NCI-H1417 (cell line): ENCODE results near the gene PLXNA1.

ENCODE experiments used
- DNase-seq, 3 experiments: peaks; one replicate each; lab custom pipeline; 2025; lab: John Stamatoyannopoulos, UW

PLXNA1 gene

GRCh38 chr3:126967386-126967785, 15.5 kb upstream of the PLXNA1 start:
- no peak for DNase-seq

DNA sequence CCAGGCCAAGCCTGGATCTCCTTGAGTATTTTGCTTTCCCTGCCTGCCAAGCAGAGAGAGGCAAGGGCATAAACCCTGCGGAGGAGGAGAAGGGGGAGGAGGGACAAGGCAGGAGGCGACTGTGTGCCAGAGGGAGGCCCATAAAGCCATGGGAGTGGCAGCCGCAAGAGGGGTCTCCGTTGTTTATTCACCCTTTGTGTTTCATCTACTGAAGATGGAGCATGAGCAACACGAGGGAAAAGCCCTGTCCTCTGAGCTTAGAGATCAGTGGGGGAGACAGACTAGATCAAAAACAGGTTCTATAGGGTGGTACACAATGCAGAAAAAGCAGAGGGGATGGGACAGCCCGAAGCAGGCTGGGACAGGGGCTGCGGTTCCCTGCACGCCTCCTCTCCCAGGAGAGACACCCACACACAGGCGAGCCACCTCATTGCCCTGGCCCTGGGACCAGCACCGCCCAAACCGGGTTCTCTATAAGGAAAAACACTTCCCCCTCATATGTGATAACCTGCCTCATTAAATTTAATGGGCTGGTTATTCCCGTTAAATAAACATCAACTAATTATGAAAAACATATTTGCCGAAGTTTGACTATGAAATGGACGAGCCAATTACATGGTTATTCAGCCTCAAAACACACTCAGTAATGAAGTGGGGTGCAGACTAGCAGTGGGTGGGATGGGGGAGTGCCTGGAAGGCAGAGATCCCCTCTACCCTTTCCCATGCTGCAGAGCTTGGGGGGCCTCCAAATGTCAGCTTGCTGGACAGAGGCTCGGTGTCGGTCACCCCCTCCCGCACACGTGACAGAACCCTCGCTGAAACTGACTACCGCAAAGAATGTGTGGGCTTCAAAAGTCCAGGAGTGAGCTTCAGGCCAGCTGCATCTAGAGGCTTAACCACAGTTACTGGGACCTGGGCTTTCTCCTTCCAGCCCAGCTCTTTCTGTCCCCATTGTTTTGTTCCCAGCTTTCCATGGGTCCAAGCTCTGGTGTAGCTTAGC, 14.2 kb upstream of the PLXNA1 start:
- peak in 1 of 3 experiments; percentile 11 for DNase-seq

GRCh38 chr3:126969586-126969985, 13.3 kb upstream of the PLXNA1 start:
- no peak for DNase-seq

- DNase-seq, result no peak
Measured at GRCh38 chr3:126970101-126970500, 12.8 kb upstream of the PLXNA1 start.

GRCh38 chr3:126970921-126971320, 12.0 kb upstream of the PLXNA1 start:
- no peak for DNase-seq

- no peak for DNase-seq
Measured at GRCh38 chr3:126971891-126972351, 11.0 kb upstream of the PLXNA1 start.

DNA sequence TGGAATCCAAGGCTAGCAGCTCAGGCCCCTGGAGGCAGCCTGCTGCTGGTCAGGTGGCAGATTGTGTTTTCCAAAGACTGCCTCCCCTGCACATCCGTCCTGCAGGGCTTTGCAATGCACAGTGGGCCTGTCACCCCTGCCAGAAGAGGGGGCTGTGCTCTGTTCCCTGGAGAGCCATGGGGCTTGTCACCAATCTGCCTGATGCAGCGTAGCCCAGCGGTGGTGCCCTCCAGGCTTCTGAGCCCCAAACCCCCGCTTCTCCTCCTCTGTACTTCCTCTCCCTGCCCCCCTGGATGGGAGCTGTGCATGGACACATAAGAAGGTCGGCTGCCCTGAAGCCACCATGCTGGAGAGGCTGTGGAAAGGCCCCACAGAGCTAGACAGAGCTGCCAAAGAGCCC, 10.0 kb upstream of the PLXNA1 start:
- no peak for DNase-seq

DNA sequence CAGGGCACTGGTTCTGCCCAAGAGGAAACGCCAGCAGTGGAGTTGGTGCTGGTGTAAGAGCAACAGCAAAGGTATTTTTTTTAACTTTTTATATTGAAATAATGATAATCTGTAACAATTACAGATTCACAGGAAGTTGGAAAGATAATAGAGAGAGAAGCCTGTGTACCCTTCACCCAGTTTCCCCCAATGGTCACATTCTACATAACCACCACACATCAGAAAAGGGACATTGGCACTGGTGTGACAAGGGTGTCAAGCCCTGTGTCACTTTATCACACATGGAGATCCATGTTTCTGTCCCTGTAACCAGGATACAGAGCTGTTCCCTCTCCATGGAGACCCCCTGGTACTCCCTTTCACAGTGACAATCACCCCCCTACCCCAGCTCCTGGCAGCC, 9.1 kb upstream of the PLXNA1 start:
- DNase-seq, result no peak

DNA sequence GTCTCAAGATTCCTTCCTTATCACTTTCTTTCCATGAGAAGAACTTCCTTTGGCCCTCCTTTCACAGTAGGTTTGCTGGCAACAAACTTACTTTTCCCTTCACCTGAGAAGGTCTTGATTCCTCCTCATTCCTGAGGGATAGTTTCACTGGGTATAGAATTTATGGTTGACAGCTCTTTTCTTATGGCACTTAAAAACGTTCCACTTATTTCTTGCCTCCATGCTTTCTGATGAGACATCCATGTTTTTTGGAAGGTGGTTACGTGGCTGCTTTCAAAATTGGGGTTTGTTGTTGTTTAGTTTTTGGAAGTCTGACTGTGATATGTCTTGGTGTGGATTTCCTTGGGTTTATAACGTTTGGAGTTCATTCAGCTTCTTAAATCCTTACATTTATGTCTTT, 8.2 kb upstream of the PLXNA1 start:
- DNase-seq, result no peak

GRCh38 chr3:126976906-126977305, 6.0 kb upstream of the PLXNA1 start:
- no peak for DNase-seq

DNA sequence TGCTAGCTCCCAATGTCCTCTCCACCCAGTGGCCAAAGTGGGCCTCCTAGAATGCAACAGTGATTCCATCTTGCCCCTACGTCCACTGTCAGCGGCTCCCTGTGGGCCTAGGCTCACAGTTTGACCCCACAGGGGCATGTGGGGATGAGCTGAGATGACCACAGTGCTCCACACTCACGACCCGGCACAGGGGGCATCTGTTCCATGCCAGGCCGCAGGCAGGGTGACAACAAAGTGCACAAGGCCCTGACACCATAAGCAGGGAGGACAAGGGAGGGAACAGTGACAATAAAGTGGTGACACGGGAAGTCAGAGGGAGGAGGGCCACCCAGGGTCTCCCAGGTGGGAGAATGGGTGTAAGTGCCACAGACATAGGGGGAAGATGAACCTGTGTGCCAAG, 5.1 kb upstream of the PLXNA1 start:
- DNase-seq, result no peak

DNA sequence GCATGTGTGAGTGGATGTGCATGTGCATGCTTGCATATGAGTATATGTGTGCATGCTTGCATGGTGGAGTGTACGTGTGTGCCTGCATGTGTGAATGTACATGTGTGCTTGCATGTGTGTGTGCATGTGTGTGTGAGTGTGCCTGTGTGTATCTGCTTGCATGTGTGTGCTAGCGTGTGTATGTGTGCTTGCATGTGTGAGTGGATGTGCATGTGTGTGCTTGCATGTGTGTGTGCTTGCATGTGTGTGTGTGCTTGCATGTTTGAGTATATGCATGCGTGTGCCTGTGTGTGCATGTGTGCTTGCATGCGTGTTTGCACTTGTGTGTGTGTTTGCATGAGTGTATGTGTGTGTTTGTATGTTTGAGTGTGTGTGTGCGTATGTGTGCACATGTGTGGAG, 4.6 kb upstream of the PLXNA1 start:
- no peak for DNase-seq

DNA sequence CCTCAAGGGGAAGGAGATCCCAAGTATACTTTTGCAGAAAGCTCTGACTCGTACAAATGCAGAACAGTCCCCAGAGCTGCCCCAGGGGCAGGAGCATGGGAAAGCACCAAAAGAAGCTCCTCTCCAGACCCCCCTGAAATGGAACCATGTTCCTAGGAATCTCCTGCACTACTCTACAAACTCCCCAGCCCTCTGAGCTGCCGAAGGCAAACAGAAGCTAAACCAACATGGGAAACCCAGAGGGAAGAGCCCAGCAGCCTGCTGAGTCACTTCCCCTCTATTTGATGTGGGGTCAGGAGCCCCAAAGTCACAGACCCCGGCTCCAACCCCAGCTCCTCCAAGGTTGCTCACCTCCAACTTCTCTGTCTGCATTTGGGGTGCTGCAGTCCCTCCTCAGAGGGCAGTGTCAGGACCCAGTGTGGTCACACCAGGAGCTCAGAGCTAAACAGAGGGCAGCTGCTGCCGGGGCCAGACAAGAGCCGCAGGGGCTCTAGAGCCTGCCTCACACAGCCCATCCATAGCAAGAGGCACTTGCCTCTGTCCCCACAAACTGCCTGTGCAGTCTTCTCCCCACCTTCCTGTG, 3.8 kb upstream of the PLXNA1 start:
- DNase-seq, result no peak

DNA sequence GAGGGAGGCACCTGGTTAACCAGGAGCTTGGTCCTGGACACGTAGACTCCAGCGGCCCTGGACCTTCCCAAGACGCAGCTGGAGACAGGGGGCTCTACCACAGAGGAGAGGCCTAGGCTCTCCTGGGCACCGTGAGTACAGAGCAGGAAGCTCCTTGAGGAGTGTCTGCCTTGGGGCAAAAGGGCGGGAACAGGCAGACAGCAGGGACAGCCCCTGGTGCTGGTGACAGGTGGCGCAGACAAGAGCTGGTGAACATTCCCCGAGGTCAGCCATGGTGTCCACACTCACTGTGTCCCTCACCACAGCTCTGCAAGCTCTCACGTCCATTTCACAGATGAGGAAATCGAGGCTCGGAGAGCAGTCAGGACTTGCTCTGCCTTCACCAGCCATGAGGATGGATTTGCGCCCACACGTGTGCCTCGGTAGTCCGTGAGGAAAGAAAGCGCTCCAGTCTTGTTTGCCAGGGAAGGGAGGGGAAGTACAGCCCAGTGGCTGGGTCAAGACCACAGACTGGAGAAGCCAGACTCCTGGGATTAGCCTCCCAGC, 2.6 kb upstream of the PLXNA1 start:
- no peak for DNase-seq

GRCh38 chr3:126982126-126982470, 817 bp upstream of the PLXNA1 start:
- DNase-seq, result no peak

DNA sequence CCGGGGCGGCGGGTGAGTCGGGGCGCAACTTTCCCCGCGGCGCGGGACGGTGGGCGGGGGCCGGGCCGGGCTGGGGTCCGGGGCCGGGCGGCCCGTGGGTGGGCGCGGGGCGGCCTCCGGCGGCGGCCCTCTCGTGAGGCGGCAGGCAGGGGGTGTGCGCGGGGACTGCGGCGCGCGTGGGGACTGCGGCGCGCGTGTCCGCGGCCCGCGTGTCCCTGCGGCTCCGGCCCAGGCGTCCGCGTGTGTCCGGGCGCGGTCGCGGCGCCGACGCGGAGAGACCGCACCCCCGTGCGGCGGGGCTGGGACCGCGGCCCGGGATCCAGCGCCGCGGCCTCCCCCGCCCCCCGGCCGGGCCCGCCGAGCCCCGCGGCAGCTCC, 349 bp downstream of the PLXNA1 start:
- DNase-seq, result peak in 1 of 3 experiments; percentile 56

- DNase-seq, result peak; percentile 6 to 65 (median 54)
Measured at GRCh38 chr3:126983653-126984390, 907 bp downstream of the PLXNA1 start.

- DNase-seq, result no peak
Measured at GRCh38 chr3:126984391-126985131, 1.6 kb downstream of the PLXNA1 start.

DNA sequence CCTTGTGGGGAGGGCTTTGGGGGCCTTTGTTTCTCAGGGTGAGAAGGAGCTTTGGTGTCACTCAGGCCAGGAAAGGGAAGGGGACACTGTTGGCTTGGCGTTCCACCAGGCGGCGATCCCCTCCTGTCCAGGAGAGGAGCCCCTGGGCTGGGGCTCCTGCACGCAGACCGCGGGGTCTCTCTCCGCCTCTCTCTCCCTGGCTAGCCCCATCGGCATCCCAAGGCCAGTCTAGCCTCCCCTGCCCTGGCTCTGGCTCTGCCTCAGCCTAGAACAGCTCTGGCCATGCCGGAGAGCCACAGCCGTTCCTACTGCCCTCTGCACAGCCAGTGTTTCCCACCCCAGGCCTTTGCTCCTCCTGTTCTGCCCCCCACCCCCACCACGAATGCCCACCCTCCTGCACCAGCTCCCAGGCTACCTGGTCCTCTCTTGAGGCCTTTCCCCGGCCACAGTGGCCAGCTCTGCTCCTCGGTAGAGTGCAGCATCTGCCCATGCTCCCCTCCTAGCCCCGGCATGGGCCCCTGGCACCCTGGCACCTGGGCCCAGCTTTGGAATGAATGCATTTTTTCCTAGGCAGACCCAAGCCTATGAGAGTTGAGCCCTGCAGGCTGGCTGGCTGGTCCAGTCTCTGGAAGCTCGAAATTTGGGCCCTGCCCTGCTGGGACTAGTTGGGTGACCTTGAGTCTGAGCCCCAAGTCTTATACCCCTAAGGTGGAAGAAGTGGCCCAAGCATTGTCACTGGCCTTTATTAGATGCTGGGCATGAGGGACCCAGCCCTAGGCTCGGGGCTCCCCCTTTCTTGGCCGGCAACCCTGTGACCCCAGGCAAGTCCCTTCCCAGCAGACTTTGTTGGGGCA, 2.4 kb downstream of the PLXNA1 start:
- peak in 2 of 3 experiments; percentile 29 to 57 for DNase-seq

DNA sequence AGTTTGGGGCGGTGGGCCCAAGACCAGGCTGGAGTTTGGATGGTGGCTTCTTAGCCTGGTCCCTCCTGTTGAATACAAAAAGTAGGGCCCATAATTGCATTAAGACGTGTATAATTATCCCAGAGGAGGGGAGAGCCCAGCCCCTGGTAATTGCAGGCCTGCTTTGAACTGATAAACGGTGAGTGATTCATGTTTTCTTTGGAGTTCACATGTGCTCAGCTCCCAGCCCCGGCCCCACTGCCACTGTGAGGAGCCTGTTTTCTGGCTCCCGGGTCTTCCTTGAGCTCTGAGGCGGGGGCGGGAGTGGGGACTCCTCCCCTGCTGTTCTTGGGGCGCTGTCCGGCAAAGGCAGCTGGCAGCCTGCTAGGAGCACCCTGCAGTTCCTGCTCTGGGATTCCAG, 3.1 kb downstream of the PLXNA1 start:
- peak in 2 of 3 experiments; percentile 67 to 88 for DNase-seq

DNA sequence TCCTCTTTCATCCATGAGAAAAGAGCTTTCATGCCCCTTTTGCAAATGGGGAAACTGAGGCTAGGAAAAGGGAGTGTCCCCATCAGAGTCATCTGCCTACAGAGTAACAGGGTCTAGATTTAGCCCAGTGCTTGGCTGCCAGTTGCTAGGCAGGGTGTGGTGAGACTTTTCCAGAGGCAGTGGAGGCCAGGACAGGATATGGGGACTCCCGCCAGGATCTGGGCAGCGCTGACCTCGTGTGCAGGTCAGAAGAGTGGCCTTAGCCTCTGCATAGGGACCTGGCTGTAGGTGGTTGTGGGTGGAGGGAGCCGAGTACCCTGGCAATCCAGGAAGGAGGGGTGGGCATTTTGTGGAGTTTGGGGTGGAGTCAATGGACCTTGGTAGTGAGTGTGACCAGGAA, 4.2 kb downstream of the PLXNA1 start:
- DNase-seq, result no peak
